HG03159 (cell line): ENCODE measurements around the gene PNKD.

ENCODE experiments used
- ATAC-seq: cut with Tn5 transposase; IDR thresholded peaks from one replicate; pipeline ENCODE4 v1.9.1; 2021; ENCODE audit warnings: mild to moderate bottlenecking, moderate library complexity; ENCODE audit not compliant: unreplicated experiment

Gene PNKD

GRCh38 chr2:218256612-218257350, 13.5 kb upstream of the PNKD start:
- ATAC-seq, result no peak

GRCh38 chr2:218257390-218257981, 12.8 kb upstream of the PNKD start:
- peak; percentile 77 for ATAC-seq

GRCh38 chr2:218259099-218259961, 11.0 kb upstream of the PNKD start:
- no peak for ATAC-seq

- ATAC-seq, result no peak
Observed at GRCh38 chr2:218260166-218260565, 10.2 kb upstream of the PNKD start.

- ATAC-seq, result no peak
Observed at GRCh38 chr2:218260742-218261422, 9.4 kb upstream of the PNKD start, which contains the start of gene GPBAR1. TSS of gene GPBAR1 (plus strand) at chr2:218261015. CDS start at chr2:218262725, 1,710 bp downstream.

- ATAC-seq, result no peak
Observed at GRCh38 chr2:218261423-218262236, 8.7 kb upstream of the PNKD start.

- ATAC-seq, result no peak
Observed at GRCh38 chr2:218262237-218262600, 8.1 kb upstream of the PNKD start.

GRCh38 chr2:218262631-218263586, 7.4 kb upstream of the PNKD start:
- no peak for ATAC-seq

- no peak for ATAC-seq
Observed at GRCh38 chr2:218263817-218264641, 6.3 kb upstream of the PNKD start.

GRCh38 chr2:218264773-218265561, 5.4 kb upstream of the PNKD start:
- no peak for ATAC-seq

- ATAC-seq, result no peak
Observed at GRCh38 chr2:218265626-218266025, 4.7 kb upstream of the PNKD start.

GRCh38 chr2:218266316-218266979, 3.9 kb upstream of the PNKD start:
- ATAC-seq, result no peak

- ATAC-seq, result no peak
Observed at GRCh38 chr2:218267259-218267658, 3.1 kb upstream of the PNKD start.

GRCh38 chr2:218270721-218271486, 585 bp downstream of the PNKD start:
- ATAC-seq, result no peak

GRCh38 chr2:218271487-218271797, 1.1 kb downstream of the PNKD start:
- no peak for ATAC-seq

- no peak for ATAC-seq
Observed at GRCh38 chr2:218271865-218272530, 1.7 kb downstream of the PNKD start.
